ENCODE data around the gene NUDT9.
"Not testable (repeated sequence)": the region's sequence is repeated elsewhere in the genome, so short reads cannot be mapped to it uniquely, and the experiment has no call there.

The NUDT9 gene

DNA sequence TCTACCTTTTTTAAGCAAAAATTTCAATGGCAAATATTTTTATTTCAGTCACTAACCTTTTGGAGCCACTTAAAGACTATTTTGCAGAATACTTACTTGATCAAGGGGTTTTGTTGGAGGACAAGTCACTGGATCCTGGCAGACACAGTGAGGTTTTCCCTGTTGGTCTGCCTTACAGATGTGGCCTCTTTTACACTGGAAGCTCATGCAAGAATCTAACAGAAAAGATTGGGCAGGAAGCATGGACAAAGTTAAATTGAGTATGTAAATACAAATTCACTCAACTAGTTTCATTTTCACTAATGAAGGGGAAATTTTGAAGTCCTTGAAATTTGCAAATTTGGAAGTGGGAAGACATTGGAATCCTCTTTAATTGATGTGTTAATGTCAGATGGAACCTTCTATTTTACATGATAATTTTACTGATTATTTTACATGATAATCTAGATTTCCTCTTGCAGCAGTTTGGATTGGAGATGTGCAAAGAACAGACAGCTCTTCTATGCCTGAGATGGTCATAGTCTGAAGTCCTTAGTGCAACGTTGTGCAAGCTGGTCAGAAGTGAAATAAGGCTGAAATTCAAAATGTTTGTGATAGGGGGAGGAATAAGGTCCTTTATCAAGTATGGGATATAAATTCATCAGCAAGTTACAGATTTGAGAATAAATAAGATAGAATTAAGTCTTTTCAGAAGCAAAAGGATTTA lies 68.4 kb downstream of the NUDT9 start:
- Histone ChIP-seq H3K4me3 (ENCODE audit: insufficient read length, low read depth) (no peak overlapping the region), H3K36me3 (ENCODE audit: insufficient read depth, insufficient read length, low read length) (no peaks in the 10 kb centered on the region), H3K9ac (ENCODE audit: insufficient read length, low read depth) (no peak overlapping the region), H3K27me3 (ENCODE audit: insufficient read depth, insufficient read length) (no peaks in the 10 kb centered on the region), H3K9me3 (ENCODE audit: insufficient read depth, low read length) (no peaks in the 10 kb centered on the region), H3K4me1 (ENCODE audit: insufficient read depth, insufficient read length) (no peaks in the 10 kb centered on the region)
- TF ChIP-seq SUZ12 (IDR thresholded peaks at IDR 0.05; ENCODE audit: extremely low read depth, insufficient read depth, insufficient read length), result no peak
- TF ChIP-seq ZNF274 (IDR thresholded peaks at IDR 0.05; ENCODE audit: low read depth, low read length), result no peak
- no peak for TF ChIP-seq YY1 (IDR thresholded peaks at IDR 0.05; ENCODE audit: insufficient read depth, insufficient read length)
- no peak for DNase-seq (ENCODE audit: low read depth, low spot score)

GRCh38 chr4:87491436-87491835 lies 69.1 kb downstream of the NUDT9 start:
- Histone ChIP-seq H3K9me3 (ENCODE audit: insufficient read depth, low read length) (no peaks in the 10 kb centered on the region), H3K9ac (ENCODE audit: insufficient read length, low read depth) (no peak overlapping the region), H3K4me3 (ENCODE audit: insufficient read length, low read depth) (no peak overlapping the region), H3K36me3 (ENCODE audit: insufficient read depth, insufficient read length, low read length) (no peaks in the 10 kb centered on the region), H3K27me3 (ENCODE audit: insufficient read depth, insufficient read length) (no peaks in the 10 kb centered on the region), H3K4me1 (ENCODE audit: insufficient read depth, insufficient read length) (no peaks in the 10 kb centered on the region)
- DNase-seq (ENCODE audit: low read depth, low spot score), result no peak
- TF ChIP-seq SUZ12 (IDR thresholded peaks at IDR 0.05; ENCODE audit: extremely low read depth, insufficient read depth, insufficient read length) (no peak), YY1 (IDR thresholded peaks at IDR 0.05; ENCODE audit: insufficient read depth, insufficient read length) (no peak), ZNF274 (IDR thresholded peaks at IDR 0.05; ENCODE audit: low read depth, low read length) (no peak)

- not testable (repeated sequence) for H3K27me3 ChIP-seq (ENCODE audit: insufficient read depth, insufficient read length); H3K4me3 ChIP-seq (ENCODE audit: insufficient read length, low read depth); H3K36me3 ChIP-seq (ENCODE audit: insufficient read depth, insufficient read length, low read length); H3K9ac ChIP-seq (ENCODE audit: insufficient read length, low read depth); DNase-seq (ENCODE audit: low read depth, low spot score); H3K4me1 ChIP-seq (ENCODE audit: insufficient read depth, insufficient read length); H3K9me3 ChIP-seq (ENCODE audit: insufficient read depth, low read length)
These were observed 69.5 kb downstream of the NUDT9 start for GRCh38 chr4:87491851-87492250.

DNA sequence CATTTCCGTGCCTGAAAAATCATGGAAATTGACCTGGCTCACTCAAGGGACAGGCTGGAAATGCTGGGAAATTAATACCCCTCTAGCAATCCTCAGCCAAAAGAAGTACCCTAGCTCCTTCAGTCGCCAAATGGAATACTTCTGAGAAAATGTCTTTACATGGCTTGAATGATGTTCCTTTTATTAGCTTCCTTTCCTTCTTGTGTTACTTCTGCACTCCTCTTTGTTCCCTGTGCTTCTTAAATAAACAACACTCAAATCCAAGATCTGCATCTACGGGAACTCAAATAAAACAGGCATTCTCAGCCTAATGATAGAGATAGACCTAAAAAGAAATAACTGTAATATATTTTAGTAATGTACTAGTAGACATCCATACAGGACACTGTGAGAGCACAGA lies 70.7 kb downstream of the NUDT9 start:
- no peaks in the 10 kb centered on the region for H3K4me1 ChIP-seq (ENCODE audit: insufficient read depth, insufficient read length)
- H3K27me3 ChIP-seq (ENCODE audit: insufficient read depth, insufficient read length), result no peaks in the 10 kb centered on the region
- DNase-seq (ENCODE audit: low read depth, low spot score), result no peak
- no peaks in the 10 kb centered on the region for H3K36me3 ChIP-seq (ENCODE audit: insufficient read depth, insufficient read length, low read length)
- H3K9ac ChIP-seq (ENCODE audit: insufficient read length, low read depth), result no peak overlapping the region
- TF ChIP-seq SUZ12 (IDR thresholded peaks at IDR 0.05; ENCODE audit: extremely low read depth, insufficient read depth, insufficient read length), result no peak
- no peak for TF ChIP-seq ZNF274 (IDR thresholded peaks at IDR 0.05; ENCODE audit: low read depth, low read length)
- TF ChIP-seq YY1 (IDR thresholded peaks at IDR 0.05; ENCODE audit: insufficient read depth, insufficient read length), result no peak
- H3K9me3 ChIP-seq (ENCODE audit: insufficient read depth, low read length), result no peaks in the 10 kb centered on the region
- no peak overlapping the region for H3K4me3 ChIP-seq (ENCODE audit: insufficient read length, low read depth)

DNA sequence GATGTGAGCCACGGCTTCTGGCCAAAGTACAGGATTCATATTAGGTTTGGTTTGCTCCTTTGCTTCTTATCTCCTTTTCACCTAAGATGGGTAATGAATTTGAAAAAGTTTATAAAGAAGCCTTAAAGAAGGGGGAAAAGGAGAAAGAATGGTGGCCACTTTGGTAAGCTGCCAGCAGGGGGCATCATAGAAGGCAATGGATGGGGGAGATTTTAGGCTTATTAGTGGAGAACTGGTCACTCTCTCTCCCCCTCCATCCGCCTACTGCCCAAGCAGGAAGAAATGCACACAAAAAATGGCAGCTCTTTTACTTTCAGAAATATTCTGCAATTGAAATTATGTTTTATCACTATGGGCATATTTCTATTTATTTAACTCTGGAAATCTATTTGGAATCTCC lies 74.8 kb downstream of the NUDT9 start:
- H3K36me3 ChIP-seq (ENCODE audit: insufficient read depth, insufficient read length, low read length), result no peaks in the 10 kb centered on the region
- H3K27me3 ChIP-seq (ENCODE audit: insufficient read depth, insufficient read length), result no peaks in the 10 kb centered on the region
- H3K9me3 ChIP-seq (ENCODE audit: insufficient read depth, low read length), result no peaks in the 10 kb centered on the region
- H3K4me1 ChIP-seq (ENCODE audit: insufficient read depth, insufficient read length), result no peaks in the 10 kb centered on the region
- TF ChIP-seq ZNF274 (IDR thresholded peaks at IDR 0.05; ENCODE audit: low read depth, low read length) (no peak), YY1 (IDR thresholded peaks at IDR 0.05; ENCODE audit: insufficient read depth, insufficient read length) (no peak), SUZ12 (IDR thresholded peaks at IDR 0.05; ENCODE audit: extremely low read depth, insufficient read depth, insufficient read length) (no peak)
- H3K4me3 ChIP-seq (ENCODE audit: insufficient read length, low read depth), result no peak overlapping the region
- DNase-seq (ENCODE audit: low read depth, low spot score), result no peak
- H3K9ac ChIP-seq (ENCODE audit: insufficient read length, low read depth), result no peak overlapping the region

DNA sequence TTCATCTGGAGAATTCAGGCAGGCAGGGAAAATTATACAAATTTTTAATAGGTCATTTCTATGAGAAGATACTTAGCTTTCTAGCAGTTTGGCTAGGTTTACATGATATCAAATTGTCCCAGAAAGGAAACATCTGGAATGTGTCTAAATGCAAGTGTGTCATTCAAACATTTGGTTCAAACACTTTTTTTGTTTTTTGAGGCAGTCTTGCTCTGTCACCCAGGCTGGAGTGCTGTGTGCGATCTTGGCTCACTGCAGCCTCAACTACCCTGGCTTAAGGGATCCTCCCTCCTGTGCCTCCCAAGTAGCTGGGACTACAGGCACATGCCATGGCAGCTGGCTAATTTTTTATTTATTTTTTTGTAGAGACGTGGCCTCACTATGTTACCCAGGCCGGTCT lies 75.2 kb downstream of the NUDT9 start:
- H3K27me3 ChIP-seq (ENCODE audit: insufficient read depth, insufficient read length), result no peaks in the 10 kb centered on the region
- H3K4me1 ChIP-seq (ENCODE audit: insufficient read depth, insufficient read length), result no peaks in the 10 kb centered on the region
- no peaks in the 10 kb centered on the region for H3K36me3 ChIP-seq (ENCODE audit: insufficient read depth, insufficient read length, low read length)
- H3K4me3 ChIP-seq (ENCODE audit: insufficient read length, low read depth), result no peak overlapping the region
- TF ChIP-seq YY1 (IDR thresholded peaks at IDR 0.05; ENCODE audit: insufficient read depth, insufficient read length) (no peak), ZNF274 (IDR thresholded peaks at IDR 0.05; ENCODE audit: low read depth, low read length) (no peak), SUZ12 (IDR thresholded peaks at IDR 0.05; ENCODE audit: extremely low read depth, insufficient read depth, insufficient read length) (no peak)
- H3K9ac ChIP-seq (ENCODE audit: insufficient read length, low read depth), result no peak overlapping the region
- no peaks in the 10 kb centered on the region for H3K9me3 ChIP-seq (ENCODE audit: insufficient read depth, low read length)
- DNase-seq (ENCODE audit: low read depth, low spot score), result no peak

DNA sequence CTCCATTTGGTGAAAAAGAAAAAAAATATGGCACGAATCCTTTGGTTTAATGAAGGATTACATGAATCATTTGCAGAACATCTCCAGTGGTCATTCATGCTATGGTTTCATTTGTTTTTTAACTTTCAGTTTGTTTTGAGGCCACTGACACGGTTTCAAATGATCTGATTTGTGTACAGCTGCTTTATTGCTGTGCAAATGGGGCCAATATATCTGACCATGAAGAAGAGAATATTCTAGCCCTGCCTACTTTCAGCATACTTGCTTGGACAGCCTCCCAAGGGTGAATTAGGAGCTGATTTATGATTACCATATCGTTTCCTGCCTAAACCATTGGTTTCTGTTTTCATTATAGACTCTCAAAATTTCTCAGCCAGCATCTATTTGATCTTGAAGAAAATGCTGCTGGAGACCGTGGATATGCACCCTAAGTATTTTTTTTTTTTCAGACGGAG lies 76.1 kb downstream of the NUDT9 start:
- no peak for DNase-seq (ENCODE audit: low read depth, low spot score)
- no peaks in the 10 kb centered on the region for H3K36me3 ChIP-seq (ENCODE audit: insufficient read depth, insufficient read length, low read length)
- no peak overlapping the region for H3K4me3 ChIP-seq (ENCODE audit: insufficient read length, low read depth)
- no peaks in the 10 kb centered on the region for H3K9me3 ChIP-seq (ENCODE audit: insufficient read depth, low read length)
- H3K4me1 ChIP-seq (ENCODE audit: insufficient read depth, insufficient read length), result no peaks in the 10 kb centered on the region
- no peak for TF ChIP-seq SUZ12 (IDR thresholded peaks at IDR 0.05; ENCODE audit: extremely low read depth, insufficient read depth, insufficient read length)
- no peak for TF ChIP-seq ZNF274 (IDR thresholded peaks at IDR 0.05; ENCODE audit: low read depth, low read length)
- TF ChIP-seq YY1 (IDR thresholded peaks at IDR 0.05; ENCODE audit: insufficient read depth, insufficient read length), result no peak
- H3K9ac ChIP-seq (ENCODE audit: insufficient read length, low read depth), result no peak overlapping the region
- H3K27me3 ChIP-seq (ENCODE audit: insufficient read depth, insufficient read length), result no peaks in the 10 kb centered on the region

All from NT2/D1 (cell line).